ELF-1 (cell line): ENCODE data around the gene DDX20.
"Not testable (repeated sequence)": the region's sequence is repeated elsewhere in the genome, so short reads cannot be mapped to it uniquely, and the experiment has no call there.

Experiments
- DNase-seq: peaks from one replicate; pipeline ENCODE4 v3.0.0-alpha.2; 2016; ENCODE audit warnings: low read depth, low spot score

DDX20 gene

DNA sequence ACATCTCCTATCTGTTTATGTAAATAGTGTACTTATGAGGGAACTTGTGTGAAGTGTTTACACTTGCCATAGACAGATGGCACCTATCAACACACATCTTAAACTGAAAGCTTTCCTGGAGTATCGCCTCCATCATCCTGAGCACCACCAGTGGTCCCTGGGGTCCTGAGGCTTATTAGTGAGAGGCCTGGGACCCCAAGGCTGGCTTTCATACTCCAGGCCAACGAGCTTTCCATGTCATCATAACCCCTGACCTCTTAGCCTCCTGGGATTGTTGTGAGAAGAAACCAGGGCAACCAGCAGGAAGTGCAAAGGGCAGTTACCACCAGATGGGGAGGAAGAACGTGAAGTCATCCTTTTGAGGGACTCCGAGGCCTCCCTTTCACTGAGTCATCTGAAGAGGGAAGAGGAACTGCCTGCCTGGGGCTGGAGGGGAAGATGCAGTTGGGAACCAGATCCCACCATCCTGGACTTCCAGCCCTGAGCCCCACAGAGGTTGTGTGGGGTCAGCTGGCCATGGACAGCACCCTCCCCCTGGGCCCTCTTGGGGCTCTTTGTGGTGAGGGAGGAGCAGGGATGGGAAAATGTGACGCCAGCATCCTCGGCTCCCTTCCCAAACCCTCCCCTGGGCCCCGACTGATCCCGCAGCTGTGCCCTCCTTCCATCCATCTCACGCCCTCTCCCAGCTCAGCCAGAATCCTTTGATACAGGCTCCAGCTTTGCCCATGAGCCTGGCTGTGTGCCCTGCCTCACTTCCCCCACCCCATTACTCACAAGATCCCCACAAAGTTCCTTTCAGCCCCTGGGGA is 22.3 kb upstream of the DDX20 start:
- no peak for DNase-seq

GRCh38 chr1:111733992-111734341 is 21.7 kb upstream of the DDX20 start:
- no peak for DNase-seq

- no peak for DNase-seq
Observed at GRCh38 chr1:111734426-111734825, 21.3 kb upstream of the DDX20 start.

- no peak for DNase-seq
Observed at GRCh38 chr1:111734856-111735255, 20.8 kb upstream of the DDX20 start.

DNA sequence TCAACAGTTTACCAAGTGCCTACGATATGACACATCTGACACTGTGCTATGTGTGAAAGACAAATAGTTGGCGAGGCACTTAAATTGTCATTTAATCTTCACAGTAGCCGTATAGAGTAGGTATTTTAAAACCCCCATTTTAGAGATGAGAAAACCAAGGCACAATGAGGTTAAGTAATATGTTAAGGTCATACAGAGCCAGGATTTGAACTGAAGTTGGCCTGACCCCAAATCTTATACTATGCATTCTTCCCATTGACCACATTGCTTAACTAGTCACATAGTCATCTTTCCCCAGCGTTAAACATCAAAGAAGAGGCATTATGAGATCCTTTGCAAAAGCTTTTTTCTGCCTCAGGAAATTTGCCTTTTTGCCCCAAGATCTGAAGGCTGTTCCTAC is 20.4 kb upstream of the DDX20 start:
- no peak for DNase-seq

DNA sequence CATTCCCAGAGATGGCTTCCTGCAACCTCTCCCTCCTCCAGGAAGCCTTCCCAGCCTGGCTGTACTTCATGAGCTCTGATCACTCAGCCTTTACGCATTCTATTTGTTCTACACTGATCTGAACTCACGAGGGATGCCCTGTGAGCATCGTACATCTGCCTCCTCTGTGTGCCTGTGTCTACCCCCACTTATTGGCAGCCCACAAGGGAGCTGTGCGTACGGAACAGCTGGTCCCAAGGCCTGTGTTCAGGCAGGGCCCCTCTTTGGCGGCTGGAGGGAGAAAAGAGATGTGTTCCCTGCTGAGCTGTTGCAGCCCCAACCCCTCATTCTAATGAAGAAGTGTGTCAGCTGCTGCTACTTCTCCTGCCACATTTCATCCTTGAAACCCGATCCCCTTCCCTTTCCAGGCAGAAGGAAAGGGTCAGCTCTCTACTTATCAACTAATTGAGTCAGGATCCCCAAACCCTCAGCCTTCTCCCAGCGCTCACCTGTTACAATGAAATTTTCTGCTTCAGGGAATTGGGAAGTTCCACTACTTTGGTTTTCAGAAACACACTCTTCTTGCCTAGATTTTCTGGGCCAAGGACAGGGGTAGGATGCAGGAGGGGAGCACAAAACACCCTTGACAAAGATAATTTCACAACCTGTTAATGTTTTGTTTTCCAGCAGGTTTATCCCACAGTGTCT is 19.7 kb upstream of the DDX20 start:
- no peak for DNase-seq

GRCh38 chr1:111736548-111737215 is 19.0 kb upstream of the DDX20 start:
- DNase-seq: no peak

DNA sequence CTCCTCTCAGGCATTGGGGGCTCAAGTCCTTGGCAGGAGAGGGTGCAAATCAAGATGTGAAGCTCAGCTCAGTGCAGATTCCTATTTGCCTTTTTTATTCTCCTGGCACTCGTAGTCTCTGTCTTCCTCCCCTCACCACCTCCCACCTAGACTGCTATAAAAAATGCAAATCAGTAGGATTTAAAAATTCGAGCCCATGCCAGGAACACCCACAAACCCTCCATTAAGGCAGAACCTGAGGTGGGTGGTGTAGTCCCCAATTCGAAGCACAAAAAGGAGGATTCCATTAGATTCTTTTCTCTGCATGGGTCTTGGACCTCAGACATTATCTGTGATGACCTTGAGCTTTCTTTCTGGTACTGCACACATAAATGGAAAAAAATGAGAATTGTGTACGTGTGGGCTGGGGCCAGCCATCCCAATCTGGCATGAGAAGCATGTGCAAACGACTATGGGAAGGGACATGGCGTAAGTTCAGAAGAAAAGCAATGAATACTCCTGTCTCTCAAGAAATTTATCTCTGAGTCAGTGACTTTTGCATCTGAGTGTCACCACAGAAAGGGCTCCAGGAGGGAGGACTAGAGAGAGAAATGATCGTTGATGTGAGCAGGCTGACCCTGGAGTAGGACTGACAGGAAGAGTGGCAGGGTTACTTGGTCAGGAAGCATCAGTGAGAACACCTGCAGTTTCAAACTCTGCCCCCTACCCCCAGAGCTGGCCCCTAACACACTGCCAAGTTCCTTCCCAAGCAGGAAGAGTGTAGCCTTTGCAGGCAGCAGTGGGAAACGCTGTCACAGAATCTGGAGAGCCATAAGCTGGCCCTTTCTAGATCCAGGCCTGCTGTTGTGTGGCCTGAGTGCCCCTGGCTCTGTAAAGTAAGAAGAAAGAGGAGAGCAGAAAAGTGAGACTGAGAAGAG is 18.2 kb upstream of the DDX20 start:
- DNase-seq: no peak

DNA sequence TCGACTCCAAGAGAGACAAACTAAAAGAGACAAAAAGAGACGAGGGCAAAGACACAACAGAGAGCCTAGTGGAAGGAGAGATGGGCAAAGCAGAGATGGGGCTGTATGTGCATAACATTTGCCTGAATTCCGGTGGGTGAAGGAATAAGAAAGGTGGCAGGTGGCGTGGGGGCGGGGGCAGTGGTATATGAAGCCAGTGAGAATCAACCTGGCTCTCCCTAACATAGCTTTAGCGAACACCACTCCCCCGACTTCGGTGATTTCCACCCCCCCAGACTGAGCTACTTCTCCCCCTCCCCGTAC is 17.6 kb upstream of the DDX20 start:
- no peak for DNase-seq

- peak; percentile 62 for DNase-seq
Observed at GRCh38 chr1:111738436-111739193, 17.1 kb upstream of the DDX20 start.

GRCh38 chr1:111739194-111739924 is 16.3 kb upstream of the DDX20 start, which contains the start of gene INKA2:
Gene INKA2 (minus strand): TSS chr1:111739395. CDS start chr1:111739242, 153 bp downstream.
- DNase-seq: peak; percentile 82

DNA sequence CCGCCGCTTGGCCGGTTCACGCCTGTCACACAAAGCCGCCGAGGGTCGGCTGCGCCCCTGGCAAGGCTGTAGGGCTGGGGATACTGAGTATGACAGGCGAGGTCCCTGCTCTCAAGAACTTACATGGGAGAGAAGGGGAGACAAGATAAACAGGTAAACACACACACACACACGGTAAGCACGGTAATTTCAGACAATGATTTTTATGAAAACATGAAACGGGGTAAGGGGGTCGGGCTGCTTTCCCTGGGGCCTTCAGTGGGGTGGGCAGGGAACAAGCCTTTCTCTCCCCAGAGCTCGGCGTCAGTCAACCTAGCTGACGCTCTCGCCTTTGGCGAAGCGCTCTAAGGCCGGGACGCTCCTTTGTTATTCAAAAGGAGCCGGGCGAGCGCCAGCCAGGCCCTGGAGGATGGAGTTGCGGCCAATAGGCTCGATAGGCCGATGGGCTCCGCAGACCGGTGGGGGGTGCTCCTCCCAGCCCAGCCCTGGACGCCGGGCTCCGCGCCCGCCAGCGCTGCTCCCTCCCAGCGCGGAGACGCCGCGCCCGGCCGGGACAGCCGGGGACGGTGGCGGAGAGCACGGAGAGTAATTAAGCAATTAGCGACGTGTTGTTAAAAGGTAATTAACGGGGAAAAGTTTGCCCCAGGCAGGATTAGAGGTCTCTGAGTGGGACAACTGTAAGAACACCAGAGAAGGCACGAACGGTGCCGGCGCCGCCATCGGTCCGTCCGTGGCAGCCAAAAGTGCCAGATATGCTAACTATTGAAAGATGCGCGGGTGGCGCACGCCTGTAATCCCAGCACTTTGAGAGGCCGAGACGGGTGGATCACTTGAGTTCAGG is 15.6 kb upstream of the DDX20 start:
- DNase-seq: peak; percentile 97

- not testable (repeated sequence) for DNase-seq
Observed at GRCh38 chr1:111742292-111742691, 13.4 kb upstream of the DDX20 start.

DNA sequence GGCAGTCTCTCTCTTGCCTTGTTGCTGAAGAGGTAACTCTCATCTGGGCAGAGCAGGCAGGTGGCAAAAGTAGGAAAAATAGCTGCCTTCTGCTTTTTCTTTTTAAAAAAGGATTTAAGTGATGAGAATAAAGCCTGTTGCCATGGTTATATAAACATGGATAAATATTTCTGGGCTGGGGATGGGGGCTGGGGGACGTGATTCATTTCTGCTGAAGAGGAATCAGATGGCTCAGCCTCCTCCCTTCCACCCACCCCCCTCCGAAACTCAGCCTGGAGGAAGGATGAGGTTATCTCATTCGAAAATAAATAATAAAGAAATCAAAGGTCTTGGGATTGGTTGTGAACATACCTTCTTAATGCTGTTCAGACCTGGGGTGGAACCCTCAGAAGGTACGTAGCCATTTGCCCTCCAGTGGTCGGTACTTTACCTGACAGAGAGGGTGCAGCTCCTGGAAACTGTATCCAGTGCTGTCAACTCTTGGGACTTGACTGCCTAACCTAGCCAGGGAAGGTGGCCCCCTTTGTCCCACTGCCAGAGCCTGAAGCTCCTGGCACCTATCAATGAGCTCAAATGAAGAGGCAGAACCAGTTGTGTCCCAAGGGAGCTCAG is 12.7 kb upstream of the DDX20 start:
- no peak for DNase-seq

DNA sequence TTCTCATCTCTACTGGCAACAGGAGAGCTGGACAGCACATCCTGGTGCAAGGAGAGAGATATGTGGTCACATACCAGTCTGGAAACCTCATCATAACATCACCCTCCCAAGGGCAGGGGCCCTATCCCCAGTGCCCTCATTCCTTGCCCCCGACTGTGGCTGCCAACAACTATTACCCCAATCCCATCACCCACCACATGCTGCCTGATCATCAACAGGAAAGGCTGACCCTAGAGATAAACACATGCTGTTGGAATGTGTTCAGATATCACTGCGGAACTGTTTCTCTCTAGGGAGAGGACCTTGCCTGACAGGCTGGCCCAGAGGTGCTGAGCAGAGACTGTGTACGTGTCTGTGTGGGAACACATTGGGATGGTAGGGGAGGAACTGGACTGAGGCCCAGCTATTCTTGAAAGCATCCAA is 12.0 kb upstream of the DDX20 start:
- DNase-seq: no peak

- no peak for DNase-seq
Observed at GRCh38 chr1:111745675-111746613, 9.8 kb upstream of the DDX20 start.

- no peak for DNase-seq
Observed at GRCh38 chr1:111746614-111746999, 9.1 kb upstream of the DDX20 start.

DNA sequence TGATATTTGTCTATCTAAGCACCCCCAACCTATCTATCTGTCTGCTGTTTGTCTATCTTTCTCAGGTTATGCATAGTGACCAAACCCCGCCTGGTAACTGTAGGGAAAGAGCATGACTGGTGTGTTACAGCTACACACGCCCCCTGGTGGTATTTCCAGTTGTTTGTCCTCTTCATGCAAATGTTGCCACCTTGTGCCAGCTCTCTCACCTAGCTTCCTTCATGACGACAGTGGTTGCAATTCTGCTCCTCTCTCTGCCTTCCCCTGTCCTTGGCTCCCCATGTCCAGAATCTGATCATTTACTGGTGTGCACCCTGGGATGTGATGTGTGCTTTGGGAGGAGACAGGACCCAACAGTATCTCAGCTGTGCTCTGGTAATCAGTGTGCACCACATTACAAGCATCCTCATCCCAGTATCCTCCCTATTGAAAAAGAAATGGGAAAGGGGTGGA is 8.4 kb upstream of the DDX20 start:
- DNase-seq: peak; percentile 78
